IMR-90 (cell line): ENCODE data around the gene AXDND1. TPM values are rescaled to one million over a fixed set of nuclear protein-coding genes. Genes with fewer than 3 reads are reported as not detected.

ENCODE experiments used
- ATAC-seq: fragments of 200-7000 bp; cut with Tn5 transposase; 2 replicates; pipeline ENCODE4 v1.9.1; 2020; ENCODE audit warnings: low read depth, mild to moderate bottlenecking, moderate library complexity
- BruUV-seq: library from RNA; stranded (reverse); fragments of 400-500 nt; replicated peaks from 2 replicates; lab custom pipeline; 2021; lab: Mats Ljungman, UMichigan
- CTCF ChIA-PET: fragments of 300-600 bp; formaldehyde crosslinking; extraction: SDS; loops from one replicate; lab custom pipeline; 2021; ENCODE audit warnings: antibody characterized with exemption; lab: Yijun Ruan, JAX
- POLR2A ChIA-PET: fragments of 300-600 bp; sonication (Branson Sonifier 250); formaldehyde crosslinking; loops from one replicate; lab custom pipeline; 2022; ENCODE audit warnings: antibody characterized with exemption; ENCODE audit not compliant: unreplicated experiment; lab: Charles Lee
- DNase-seq: peaks from one replicate; pipeline ENCODE4 v3.0.0; 2013
- H2AFZ ChIP-seq: replicated peaks from 2 replicates; pipeline ENCODE3; 2013; ENCODE audit warnings: low read length, mild to moderate bottlenecking; ENCODE audit not compliant: poor library complexity
- H2AK5ac ChIP-seq: 2 replicates; pipeline ENCODE4 v1.6.1; 2013; ENCODE audit warnings: low read depth, low read length, inconsistent platforms
- H2AK9ac ChIP-seq: replicated peaks from 2 replicates; pipeline ENCODE3; 2013; ENCODE audit warnings: mild to moderate bottlenecking, low read depth, low read length, moderate library complexity; ENCODE audit not compliant: poor library complexity
- H2BK120ac ChIP-seq: 2 replicates; pipeline ENCODE4 v1.6.1; 2013; ENCODE audit warnings: low read depth, low read length, inconsistent platforms
- H2BK15ac ChIP-seq: 3 replicates; pipeline ENCODE4 v1.6.1; 2013; ENCODE audit warnings: low read depth, low read length, inconsistent platforms
- H2BK20ac ChIP-seq: 2 replicates; pipeline ENCODE4 v1.6.1; 2013; ENCODE audit warnings: low read depth, mild to moderate bottlenecking, inconsistent platforms, low read length, moderate library complexity
- H2BK5ac ChIP-seq: 2 replicates; pipeline ENCODE4 v1.6.1; 2013; ENCODE audit warnings: mild to moderate bottlenecking, low read depth, low read length, inconsistent platforms; ENCODE audit not compliant: poor library complexity, severe bottlenecking
- H3K14ac ChIP-seq: replicated peaks from 2 replicates; pipeline ENCODE4 v1.6.1; 2013; ENCODE audit warnings: low read depth, low read length, inconsistent platforms
- H3K18ac ChIP-seq: 2 replicates; pipeline ENCODE4 v1.6.1; 2013; ENCODE audit warnings: low read depth, low read length, control low read depth
- H3K23ac ChIP-seq: 2 replicates; pipeline ENCODE4 v1.6.1; 2013; ENCODE audit warnings: low read depth, low read length, inconsistent platforms
- H3K27ac ChIP-seq: 2 replicates; pipeline ENCODE4 v1.5.1; 2013; ENCODE audit warnings: mild to moderate bottlenecking, control low read depth, low read length; ENCODE audit not compliant: insufficient read depth
- H3K27me3 ChIP-seq: 2 replicates; pipeline ENCODE4 v1.6.1; 2013; ENCODE audit warnings: low read length; ENCODE audit not compliant: control insufficient read depth, insufficient read depth
- H3K36me3 ChIP-seq: 2 replicates; pipeline ENCODE4 v1.6.1; 2013; ENCODE audit warnings: low read length, mixed read lengths; ENCODE audit not compliant: control insufficient read depth, insufficient read depth
- H3K4ac ChIP-seq: 2 replicates; pipeline ENCODE4 v1.6.1; 2013; ENCODE audit warnings: low read depth, low read length, inconsistent platforms
- H3K4me1 ChIP-seq: 2 replicates; pipeline ENCODE4 v1.6.1; 2013; ENCODE audit warnings: low read length, mixed read lengths; ENCODE audit not compliant: control insufficient read depth, insufficient read depth
- H3K4me2 ChIP-seq: 2 replicates; pipeline ENCODE4 v1.6.1; 2013; ENCODE audit warnings: low read depth, mild to moderate bottlenecking, control low read depth, low read length, moderate library complexity
- H3K4me3 ChIP-seq: 2 replicates; pipeline ENCODE4 v1.5.1; 2013; ENCODE audit warnings: low read depth, mild to moderate bottlenecking, control low read depth, low read length, moderate library complexity; ENCODE audit not compliant: insufficient read depth
- H3K56ac ChIP-seq: 2 replicates; pipeline ENCODE4 v1.6.1; 2013; ENCODE audit warnings: low read length, inconsistent platforms; ENCODE audit not compliant: insufficient read depth; ENCODE audit errors: extremely low read depth
- H3K79me1 ChIP-seq, 2 experiments: 2 replicates each; pipeline ENCODE4 v1.6.1; 2013; ENCODE audit warnings: low read length in 2 of 2, inconsistent platforms in 1 of 2, low read depth in 1 of 2
- H3K9ac ChIP-seq: 2 replicates; pipeline ENCODE4 v1.6.1; 2013; ENCODE audit warnings: low read depth, low read length, control low read depth
- H3K9me1 ChIP-seq: 2 replicates; pipeline ENCODE4 v1.6.1; 2013; ENCODE audit warnings: low read length, inconsistent platforms; ENCODE audit not compliant: insufficient read depth
- H3K9me3 ChIP-seq: 2 replicates; pipeline ENCODE4 v1.6.1; 2013; ENCODE audit warnings: low read length; ENCODE audit not compliant: control insufficient read depth, insufficient read depth
- H4K20me1 ChIP-seq: 2 replicates; pipeline ENCODE4 v1.6.1; 2013; ENCODE audit warnings: low read length, inconsistent platforms; ENCODE audit not compliant: insufficient read depth
- H4K5ac ChIP-seq: 2 replicates; pipeline ENCODE4 v1.6.1; 2013; ENCODE audit warnings: mild to moderate bottlenecking, low read depth, low read length, control low read depth
- H4K8ac ChIP-seq, 2 experiments: 2 replicates each; pipeline ENCODE4 v1.6.1; 2013; ENCODE audit warnings: low read depth in 2 of 2, low read length in 2 of 2, control low read depth in 1 of 2, inconsistent platforms in 1 of 2
- H4K91ac ChIP-seq: 2 replicates; pipeline ENCODE4 v1.6.1; 2013; ENCODE audit warnings: low read depth, low read length, inconsistent platforms; ENCODE audit not compliant: insufficient read depth
- BHLHE40 ChIP-seq: fragments of 150-350 bp; IDR thresholded peaks from 2 replicates; pipeline ENCODE4 v1.6.1; 2016; ENCODE audit warnings: mild to moderate bottlenecking, low read depth, low read length
- CEBPB ChIP-seq: IDR thresholded peaks from 2 replicates; pipeline ENCODE4 v1.6.1; 2012; ENCODE audit warnings: low read depth, low read length, improper control_type of control experiment
- CHD1 ChIP-seq: IDR thresholded peaks from 2 replicates; pipeline ENCODE4 v1.6.1; 2012; ENCODE audit warnings: low read depth, low read length, improper control_type of control experiment
- CTCF ChIP-seq: conservative IDR thresholded peaks from 2 replicates; pipeline ENCODE4 v1.5.1; 2012; ENCODE audit warnings: mild to moderate bottlenecking, low read depth, low read length, improper control_type of control experiment
- ELK1 ChIP-seq: fragments of 150-350 bp; IDR thresholded peaks from 2 replicates; pipeline ENCODE4 v1.6.1; 2016; ENCODE audit warnings: low read depth, mild to moderate bottlenecking, low read length, moderate library complexity, borderline replicate concordance
- FOS ChIP-seq: fragments of 150-350 bp; IDR thresholded peaks from 2 replicates; pipeline ENCODE4 v1.6.1; 2016; ENCODE audit warnings: low read depth, low read length
- MAFK ChIP-seq: IDR thresholded peaks from 2 replicates; pipeline ENCODE4 v1.6.1; 2012; ENCODE audit warnings: low read depth, low read length, improper control_type of control experiment
- MAZ ChIP-seq: IDR thresholded peaks from 2 replicates; pipeline ENCODE4 v1.6.1; 2012; ENCODE audit warnings: low read depth, mild to moderate bottlenecking, low read length, improper control_type of control experiment, moderate library complexity, borderline replicate concordance
- MXI1 ChIP-seq: IDR thresholded peaks from 2 replicates; pipeline ENCODE4 v1.6.1; 2012; ENCODE audit warnings: low read depth, mild to moderate bottlenecking, low read length, moderate library complexity, borderline replicate concordance
- NFE2L2 ChIP-seq: fragments of 150-350 bp; IDR thresholded peaks from 2 replicates; pipeline ENCODE4 v1.6.1; 2016; ENCODE audit warnings: low read depth, mild to moderate bottlenecking, low read length
- POLR2A ChIP-seq: IDR thresholded peaks from 2 replicates; pipeline ENCODE4 v1.6.1; 2012; ENCODE audit warnings: mild to moderate bottlenecking, low read depth, low read length
- RAD21 ChIP-seq: IDR thresholded peaks from 2 replicates; pipeline ENCODE4 v1.6.1; 2012; ENCODE audit warnings: low read length, improper control_type of control experiment
- RCOR1 ChIP-seq: IDR thresholded peaks from 2 replicates; pipeline ENCODE4 v1.6.1; 2012; ENCODE audit warnings: mild to moderate bottlenecking, low read length, improper control_type of control experiment; ENCODE audit not compliant: insufficient replicate concordance
- RFX5 ChIP-seq: IDR thresholded peaks from 2 replicates; pipeline ENCODE4 v1.8.0; 2012; ENCODE audit warnings: low read depth, mild to moderate bottlenecking, low read length, moderate library complexity
- SMC3 ChIP-seq: fragments of 150-350 bp; IDR thresholded peaks from 2 replicates; pipeline ENCODE4 v1.6.1; 2016; ENCODE audit warnings: low read depth, mild to moderate bottlenecking, antibody characterized with exemption, low read length, moderate library complexity
- USF2 ChIP-seq: fragments of 150-350 bp; IDR thresholded peaks from 2 replicates; pipeline ENCODE4 v1.6.1; 2017; ENCODE audit warnings: mild to moderate bottlenecking, antibody characterized with exemption, low read length, low read depth
- WGBS, 2 experiments: methylation state at CpG; one replicate each; pipeline versions ENCODE4 v1.1.5 to v1.1.7; 2013; ENCODE audit warnings: missing lambda C conversion rate in 2 of 2; ENCODE audit not compliant: insufficient read length in 1 of 2; ENCODE audit errors: extremely low coverage in 2 of 2; 5-methylcytosine and 5-hydroxymethylcytosine counted together
- dilution Hi-C: fragments of 300-500 bp; cut with HindIII; formaldehyde crosslinking; loops from one replicate; pipeline ENCODE4 v1.14.3; 2018; ENCODE audit warnings: low sequenced_read_pairs; ENCODE audit not compliant: unreplicated experiment
- in situ Hi-C: fragments of 300-500 bp; cut with MboI; formaldehyde crosslinking; loops from 3 replicates; pipeline ENCODE4 v1.14.3; 2019; ENCODE audit warnings: low sequenced_read_pairs, inconsistent platforms, mixed read lengths
- intact Hi-C: fragments of 100-400 bp; cut with micrococcal nuclease; formaldehyde crosslinking; loops from 2 replicates; pipeline ENCODE4 v1.10.0; 2022
- polyA plus RNA-seq, 3 experiments: library from polyadenylated mRNA; depleted of rRNA; stranded (reverse); fragments of >200 nt; gene quantifications; 2 replicates each; pipeline ENCODE4 v1.2.3, GENCODE V29; 2012; ENCODE audit warnings: low replicate concordance in 1 of 3
- total RNA-seq: library from RNA; depleted of rRNA; stranded (reverse); fragments of >200 nt; gene quantifications from 2 replicates; pipeline ENCODE4 v1.2.3, GENCODE V29; 2012

The AXDND1 gene
- total and polyA plus RNA-seq, 2 of the 4 experiments (the other 2 are of a cell fraction): not detected

- in situ Hi-C loops (no loop called here), intact Hi-C loops (no loop called here), dilution Hi-C loops (no loop called here)
- DNase-seq (no peak), ATAC-seq (no peak)
- H3K27me3 ChIP-seq: no peaks in the 10 kb centered on the region
- no TSS peak for BruUV-seq
- POLR2A ChIA-PET: no interaction called here
- no peak overlapping the region for H2AFZ ChIP-seq
- H3K27ac ChIP-seq: no peak overlapping the region
- H3K9ac ChIP-seq: no peak overlapping the region
- no peak overlapping the region for H3K23ac ChIP-seq
- peaks cover 5% of the 10 kb centered on the region; the same call in 1 of the 2 replicates for H3K36me3 ChIP-seq
- no peak overlapping the region for H2BK20ac ChIP-seq
- H3K4me2 ChIP-seq: no peak overlapping the region
- no peak overlapping the region for H2AK5ac ChIP-seq
- H3K4ac ChIP-seq: no peak overlapping the region
- H3K14ac ChIP-seq: no peak overlapping the region
- no peak overlapping the region for H3K56ac ChIP-seq
- 100% methylated on average over 1 of the region's 7 CpGs; no CpG with 5 or more reads in 1 of the 2 experiments for WGBS, 2 experiments
- H4K8ac ChIP-seq: no peak overlapping the region
- no peaks in the 10 kb centered on the region for H3K9me1 ChIP-seq
- CTCF ChIA-PET: interaction anchor here (1.7 kb wide), 1 partner anchor 26 kb away, joined by 4 read pairs; no protein-coding TSS in a partner anchor
- H3K4me1 ChIP-seq: 0 out of 2 replicates have a peak, but pooled peaks cover 2% of the 10 kb centered on the region
- TF ChIP-seq MAFK: no peak
- no peak for TF ChIP-seq RFX5
- no peak for TF ChIP-seq MAZ
- TF ChIP-seq ELK1: no peak
- no peak for TF ChIP-seq RCOR1
- TF ChIP-seq RAD21: no peak
- no peak for TF ChIP-seq FOS
- TF ChIP-seq CTCF: no peak
- TF ChIP-seq USF2: no peak
- TF ChIP-seq CEBPB: no peak
- TF ChIP-seq POLR2A: no peak
- TF ChIP-seq NFE2L2: no peak
- TF ChIP-seq CHD1: no peak
- TF ChIP-seq SMC3: no peak
- no peak for TF ChIP-seq BHLHE40
- TF ChIP-seq MXI1: no peak
- no peak overlapping the region for H4K91ac ChIP-seq
- no peak overlapping the region for H3K4me3 ChIP-seq
- H3K18ac ChIP-seq: no peak overlapping the region
- H2AK9ac ChIP-seq: no peak overlapping the region
- no peak overlapping the region for H4K5ac ChIP-seq
- H4K20me1 ChIP-seq: peaks cover 3% of the 10 kb centered on the region; the same call in 1 of the 2 replicates
- H2BK120ac ChIP-seq: no peak overlapping the region
- no peak overlapping the region for H2BK5ac ChIP-seq
- no peaks in the 10 kb centered on the region for H3K9me3 ChIP-seq
- peaks cover 27 to 32% of the 10 kb centered on the region in 2 experiments; a peak in 3 of 4 replicates for H3K79me1 ChIP-seq
- no peak overlapping the region for H2BK15ac ChIP-seq
Measured at GRCh38 chr1:179327196-179327595, 38.6 kb upstream of the AXDND1 start.
